ENCODE results near the gene ZBTB38.

The ZBTB38 gene, protein sequence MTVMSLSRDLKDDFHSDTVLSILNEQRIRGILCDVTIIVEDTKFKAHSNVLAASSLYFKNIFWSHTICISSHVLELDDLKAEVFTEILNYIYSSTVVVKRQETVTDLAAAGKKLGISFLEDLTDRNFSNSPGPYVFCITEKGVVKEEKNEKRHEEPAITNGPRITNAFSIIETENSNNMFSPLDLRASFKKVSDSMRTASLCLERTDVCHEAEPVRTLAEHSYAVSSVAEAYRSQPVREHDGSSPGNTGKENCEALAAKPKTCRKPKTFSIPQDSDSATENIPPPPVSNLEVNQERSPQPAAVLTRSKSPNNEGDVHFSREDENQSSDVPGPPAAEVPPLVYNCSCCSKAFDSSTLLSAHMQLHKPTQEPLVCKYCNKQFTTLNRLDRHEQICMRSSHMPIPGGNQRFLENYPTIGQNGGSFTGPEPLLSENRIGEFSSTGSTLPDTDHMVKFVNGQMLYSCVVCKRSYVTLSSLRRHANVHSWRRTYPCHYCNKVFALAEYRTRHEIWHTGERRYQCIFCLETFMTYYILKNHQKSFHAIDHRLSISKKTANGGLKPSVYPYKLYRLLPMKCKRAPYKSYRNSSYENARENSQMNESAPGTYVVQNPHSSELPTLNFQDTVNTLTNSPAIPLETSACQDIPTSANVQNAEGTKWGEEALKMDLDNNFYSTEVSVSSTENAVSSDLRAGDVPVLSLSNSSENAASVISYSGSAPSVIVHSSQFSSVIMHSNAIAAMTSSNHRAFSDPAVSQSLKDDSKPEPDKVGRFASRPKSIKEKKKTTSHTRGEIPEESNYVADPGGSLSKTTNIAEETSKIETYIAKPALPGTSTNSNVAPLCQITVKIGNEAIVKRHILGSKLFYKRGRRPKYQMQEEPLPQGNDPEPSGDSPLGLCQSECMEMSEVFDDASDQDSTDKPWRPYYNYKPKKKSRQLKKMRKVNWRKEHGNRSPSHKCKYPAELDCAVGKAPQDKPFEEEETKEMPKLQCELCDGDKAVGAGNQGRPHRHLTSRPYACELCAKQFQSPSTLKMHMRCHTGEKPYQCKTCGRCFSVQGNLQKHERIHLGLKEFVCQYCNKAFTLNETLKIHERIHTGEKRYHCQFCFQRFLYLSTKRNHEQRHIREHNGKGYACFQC (N-terminal part only)

DNA sequence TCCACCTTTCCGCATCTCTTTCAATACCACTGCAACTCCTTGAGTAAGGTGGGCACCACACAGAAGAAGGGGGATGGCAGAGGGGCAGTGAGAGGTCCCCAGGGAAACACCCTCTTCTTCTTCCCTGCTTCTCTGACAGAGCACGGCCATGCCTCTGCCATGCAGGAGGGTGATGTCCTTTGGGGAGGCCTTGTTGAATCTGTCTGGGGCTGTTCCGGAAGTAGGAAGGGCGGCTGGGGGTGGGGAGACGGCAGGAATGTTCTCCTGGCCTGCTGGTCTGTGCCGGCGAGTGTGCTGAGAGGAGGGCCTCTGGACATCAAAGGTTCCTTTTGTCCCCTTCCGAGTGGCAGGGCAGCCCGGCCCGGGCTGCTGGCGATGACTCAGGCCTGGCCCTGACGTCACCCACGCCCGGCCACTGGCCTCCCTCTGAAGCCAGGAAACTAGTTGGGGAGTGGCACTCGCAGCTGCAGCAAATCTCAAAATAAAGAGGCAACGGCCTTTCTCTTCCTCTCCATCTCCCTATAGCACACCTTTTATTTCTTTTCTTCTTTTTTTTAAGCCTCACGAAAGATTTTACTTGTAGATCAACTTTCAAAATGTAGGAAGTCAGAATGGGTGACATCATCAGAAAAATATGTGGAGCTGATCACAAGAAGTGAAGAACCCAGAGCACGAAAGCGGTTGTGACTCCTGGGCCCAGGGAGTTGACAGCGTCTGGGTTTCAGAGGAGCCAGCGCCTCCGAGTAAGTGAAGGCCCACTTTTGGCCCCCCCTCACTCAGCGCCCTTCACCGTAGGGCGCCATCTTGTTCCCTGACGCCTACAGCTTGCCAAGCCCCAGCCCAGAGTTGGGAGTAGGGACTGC lies at the start of gene ZBTB38:
Gene ZBTB38, plus strand, starts transcription at position 443 of the 863 bp plus-strand sequence. CDS start 73,885 bp downstream, outside the sequence.
- no peak for DNase-seq (ENCODE audit: low read depth)

DNA sequence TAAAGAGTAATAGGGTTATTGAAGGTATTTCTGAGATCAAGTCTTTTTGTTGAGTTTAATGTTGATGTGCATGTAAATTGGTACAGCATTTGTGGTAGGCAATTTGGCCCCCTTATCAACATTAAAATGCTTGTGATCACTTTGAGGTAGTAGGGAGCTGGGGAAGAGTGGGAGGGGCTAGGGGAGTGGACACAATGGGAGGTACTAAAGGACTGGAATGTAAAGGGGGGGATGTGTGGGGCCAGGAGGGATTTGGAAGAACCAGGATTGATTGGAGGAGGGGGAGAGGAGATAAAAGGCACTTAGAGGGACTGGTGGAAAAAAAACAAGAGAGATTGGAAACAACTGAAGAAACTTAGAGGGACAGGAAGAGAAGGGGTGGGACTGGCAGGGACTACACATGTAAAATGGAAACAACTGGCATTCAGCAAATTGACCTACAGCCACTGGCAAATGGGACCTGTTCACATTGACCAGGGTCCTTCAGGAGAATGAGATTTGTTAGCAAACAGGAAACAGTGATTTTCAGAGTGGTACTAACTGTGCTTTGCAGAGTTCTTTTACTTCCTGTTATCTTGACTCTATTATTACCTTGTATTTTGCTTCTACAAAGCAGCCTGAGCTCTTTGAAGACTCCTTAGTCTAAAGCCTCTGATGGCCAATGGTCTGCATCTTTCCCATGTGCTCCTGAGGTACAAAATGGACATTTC lies 47.8 kb upstream of the ZBTB38 start:
- DNase-seq (ENCODE audit: low read depth), result no peak

DNA sequence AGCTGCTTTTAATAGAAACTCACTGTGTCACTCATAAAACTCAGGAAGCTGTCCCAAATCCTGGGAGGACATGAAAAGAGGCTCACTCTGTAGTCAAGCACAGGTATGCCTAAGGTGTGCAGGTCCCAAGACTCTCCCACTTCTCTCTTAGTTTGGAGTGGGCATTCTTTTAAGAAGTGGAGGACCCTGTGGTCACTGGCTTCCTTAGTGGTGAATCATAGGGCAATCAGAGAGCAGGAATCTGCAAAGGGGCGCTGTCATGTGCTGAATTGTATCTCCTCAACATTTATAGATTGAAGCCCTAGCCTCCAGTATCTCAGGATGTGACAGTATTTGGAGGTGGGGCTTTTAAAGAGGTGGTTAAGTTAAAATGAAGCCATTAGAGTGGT lies 47.2 kb upstream of the ZBTB38 start:
- DNase-seq (ENCODE audit: low read depth), result no peak

GRCh38 chr3:141323936-141324704 lies 44.2 kb upstream of the ZBTB38 start:
- DNase-seq (ENCODE audit: low read depth), result no peak

- no peak for DNase-seq (ENCODE audit: low read depth)
Measured at GRCh38 chr3:141326123-141326522, 42.2 kb upstream of the ZBTB38 start.

GRCh38 chr3:141326626-141327025 lies 41.7 kb upstream of the ZBTB38 start:
- DNase-seq (ENCODE audit: low read depth), result no peak

GRCh38 chr3:141328286-141329166 lies 39.8 kb upstream of the ZBTB38 start:
- DNase-seq (ENCODE audit: low read depth), result no peak

DNA sequence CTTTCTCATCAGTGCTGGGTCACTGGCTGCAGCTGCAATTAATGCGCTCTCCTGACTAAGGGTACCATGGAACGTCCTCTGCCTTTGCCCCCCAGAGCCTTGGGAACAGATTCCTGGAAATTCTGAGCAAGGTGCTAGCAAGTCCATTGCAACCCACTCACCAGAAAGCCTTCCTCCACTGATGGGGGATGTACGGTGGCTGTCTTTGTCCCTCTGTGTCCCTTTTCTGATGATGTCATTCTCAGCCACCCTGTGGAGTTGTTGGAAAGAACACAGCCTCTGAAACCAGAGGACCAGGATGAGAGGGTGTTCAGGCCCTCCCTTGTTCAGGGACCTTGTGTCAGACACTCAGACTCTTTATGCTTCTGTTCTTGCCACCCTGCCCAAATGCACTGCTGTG lies 38.1 kb upstream of the ZBTB38 start:
- DNase-seq (ENCODE audit: low read depth), result no peak

GRCh38 chr3:141330718-141331376 lies 37.5 kb upstream of the ZBTB38 start:
- no peak for DNase-seq (ENCODE audit: low read depth)

- DNase-seq (ENCODE audit: low read depth), result no peak
Measured at GRCh38 chr3:141331377-141332318, 36.7 kb upstream of the ZBTB38 start.

GRCh38 chr3:141332416-141332815 lies 35.9 kb upstream of the ZBTB38 start:
- DNase-seq (ENCODE audit: low read depth), result no peak

DNA sequence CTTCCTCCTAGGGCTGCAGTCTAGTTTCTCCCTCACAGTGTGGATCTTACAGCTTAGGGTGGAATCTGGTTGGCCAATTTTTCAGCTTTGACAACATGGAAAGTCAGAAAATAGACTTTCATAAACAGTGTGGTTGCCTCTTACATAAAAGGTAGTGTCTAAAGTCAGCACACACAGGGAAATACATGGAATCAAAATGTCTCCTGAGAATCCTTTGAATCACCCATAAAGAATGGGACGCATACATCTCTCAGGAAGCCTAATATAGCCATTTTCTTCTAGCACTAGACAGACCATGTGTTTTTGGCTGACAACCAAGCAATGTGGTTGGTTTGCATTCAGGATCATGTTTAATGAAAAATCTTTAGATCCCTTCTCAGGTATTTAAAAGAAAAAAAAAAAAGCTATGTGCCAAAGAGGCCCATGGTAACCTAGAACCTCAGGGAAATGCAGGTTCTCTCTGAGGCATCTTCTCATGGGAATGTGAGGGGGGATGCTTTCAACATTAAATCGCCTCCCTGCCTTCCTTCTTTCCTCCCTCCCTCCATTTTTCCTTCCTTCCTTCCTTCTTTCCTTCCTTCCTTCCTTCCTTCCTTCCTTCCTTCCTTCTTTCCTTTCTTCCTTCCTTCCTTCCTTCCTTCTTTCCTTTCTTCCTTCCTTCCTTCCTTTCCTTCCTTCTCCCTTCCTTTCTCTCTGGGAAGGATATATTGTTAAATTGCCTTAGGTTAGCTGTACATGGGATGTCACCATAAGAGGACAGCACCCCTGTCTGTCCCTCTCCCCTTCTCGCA lies 34.3 kb upstream of the ZBTB38 start:
- no peak for DNase-seq (ENCODE audit: low read depth)

DNA sequence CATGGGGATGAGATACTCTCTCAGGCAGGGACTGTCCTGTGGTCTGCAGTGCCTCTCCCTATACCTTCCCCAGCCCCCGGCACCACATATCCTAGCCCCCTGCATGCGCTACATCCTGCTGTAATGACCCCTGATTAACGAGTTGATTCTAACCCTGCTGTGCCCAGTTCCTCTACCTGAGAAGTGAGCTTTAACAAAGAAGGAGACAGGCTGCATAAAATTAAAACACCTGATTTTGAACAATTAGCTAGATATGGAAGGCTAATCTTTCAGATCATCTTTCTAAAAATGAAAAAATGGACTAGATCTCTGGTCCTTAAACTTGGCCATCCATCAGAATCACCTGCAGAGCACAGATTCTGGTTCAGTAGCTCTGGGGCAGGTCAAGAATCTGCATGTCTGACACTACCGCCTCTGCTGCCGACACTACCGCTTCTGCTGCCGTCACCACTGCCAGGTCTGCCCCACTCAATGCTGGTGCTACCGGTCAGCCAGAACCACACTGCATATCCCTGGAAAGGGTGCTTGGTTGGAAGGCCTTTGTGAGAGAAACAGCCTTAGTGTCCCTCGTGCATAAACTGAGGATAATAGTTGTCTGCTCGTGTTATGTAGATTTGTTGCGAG lies 33.6 kb upstream of the ZBTB38 start:
- DNase-seq (ENCODE audit: low read depth), result no peak

DNA sequence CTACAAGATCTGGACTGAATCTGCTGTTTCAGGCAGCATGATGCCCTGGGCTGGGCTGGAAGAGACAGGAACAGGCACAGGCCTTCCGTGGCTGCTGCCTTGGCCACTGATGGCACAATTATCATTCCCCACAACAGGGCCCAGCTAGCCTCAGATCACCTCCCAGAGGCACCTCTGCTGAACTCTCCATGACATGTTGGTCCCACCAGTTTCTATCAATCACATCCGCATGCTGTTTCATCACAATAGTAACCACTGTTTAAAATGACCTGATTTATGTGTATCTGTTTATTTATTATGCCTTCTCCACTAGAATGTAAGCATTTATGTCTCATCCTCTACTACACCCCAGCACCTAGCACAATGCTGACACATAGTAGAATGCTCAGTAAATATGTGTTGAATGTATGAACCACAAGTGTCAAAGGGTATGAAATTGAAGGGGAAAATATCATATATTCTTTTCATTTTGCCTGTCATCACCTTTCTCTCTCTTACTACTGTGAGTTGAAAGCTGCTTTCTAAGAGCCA lies 32.7 kb upstream of the ZBTB38 start:
- no peak for DNase-seq (ENCODE audit: low read depth)

- DNase-seq (ENCODE audit: low read depth), result no peak
Measured at GRCh38 chr3:141336672-141337522, 31.4 kb upstream of the ZBTB38 start.
